NOMO-1 (cell line): ENCODE measurements around the gene GPR3.
"Not testable (repeated sequence)": the region's sequence is repeated elsewhere in the genome, so short reads cannot be mapped to it uniquely, and the experiment has no call there.

Source experiments
- DNase-seq, 2 experiments: peaks; one replicate each; lab custom pipeline; 2025; ENCODE audit not compliant: unreplicated experiment in 2 of 2; lab: John Stamatoyannopoulos, UW

Gene GPR3

GRCh38 chr1:27398405-27399149 is 6.2 kb downstream of the GPR3 start:
- DNase-seq, result no peak

- DNase-seq, result no peak
Measured at GRCh38 chr1:27399251-27400025, 7.0 kb downstream of the GPR3 start.

- no peak for DNase-seq
Measured at GRCh38 chr1:27400082-27400962, 7.9 kb downstream of the GPR3 start.

GRCh38 chr1:27400963-27401341 is 8.5 kb downstream of the GPR3 start:
- no peak for DNase-seq

GRCh38 chr1:27402349-27402754 is 9.9 kb downstream of the GPR3 start:
- peak in 1 of 2 experiments; percentile 35 for DNase-seq

- DNase-seq, result no peak
Measured at GRCh38 chr1:27403065-27403726, 10.8 kb downstream of the GPR3 start.

- no peak for DNase-seq
Measured at GRCh38 chr1:27403931-27404330, 11.5 kb downstream of the GPR3 start.

GRCh38 chr1:27405074-27405473 is 12.7 kb downstream of the GPR3 start:
- DNase-seq, result no peak

- not testable (repeated sequence) for DNase-seq
Measured at GRCh38 chr1:27405598-27406361, 13.4 kb downstream of the GPR3 start.

GRCh38 chr1:27406362-27406680 is 13.9 kb downstream of the GPR3 start:
- DNase-seq, result no peak

- not testable (repeated sequence) for DNase-seq
Measured at GRCh38 chr1:27406791-27407190, 14.4 kb downstream of the GPR3 start.

- DNase-seq, result no peak
Measured at GRCh38 chr1:27408151-27408550, 15.7 kb downstream of the GPR3 start.

- no peak for DNase-seq
Measured at GRCh38 chr1:27409669-27410068, 17.2 kb downstream of the GPR3 start.

GRCh38 chr1:27410709-27411108 is 18.3 kb downstream of the GPR3 start:
- DNase-seq, result no peak

GRCh38 chr1:27412502-27412901 is 20.1 kb downstream of the GPR3 start:
- no peak for DNase-seq

GRCh38 chr1:27413004-27413403 is 20.6 kb downstream of the GPR3 start:
- no peak for DNase-seq

GRCh38 chr1:27414091-27414490 is 21.7 kb downstream of the GPR3 start:
- no peak for DNase-seq

GRCh38 chr1:27416387-27417111 is 24.1 kb downstream of the GPR3 start:
- DNase-seq, result peak; percentile 69 to 75

- DNase-seq, result no peak
Measured at GRCh38 chr1:27417713-27418112, 25.3 kb downstream of the GPR3 start.
